ENCODE results near the gene SGMS1. TPM values are rescaled to one million over a fixed set of nuclear protein-coding genes. Genes with fewer than 3 reads are reported as not detected.

The SGMS1 gene
- total and polyA plus RNA-seq, 2 donors (not counting 3 experiments of a cell fraction or from before 2014, with no cell fraction given) = 9.7 to 23.7 TPM

DNA sequence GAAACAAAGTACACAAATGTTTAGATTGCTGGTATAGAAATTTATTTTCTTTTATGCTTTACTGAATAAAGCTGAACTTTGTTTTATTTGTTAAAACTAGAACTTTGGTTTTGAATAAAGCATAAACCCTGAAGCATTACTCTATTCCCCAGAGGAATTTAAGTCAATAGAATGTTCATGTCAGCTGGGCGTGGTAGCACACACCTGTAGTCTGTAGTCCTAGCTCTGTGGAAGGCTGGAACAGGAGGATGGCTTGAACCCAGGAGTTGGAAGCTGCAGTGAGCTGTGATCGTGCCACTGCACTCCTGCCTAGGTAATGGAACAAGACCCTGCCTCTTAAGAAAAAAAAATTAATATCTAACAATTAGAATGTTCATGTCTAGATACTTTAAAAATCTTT lies 233.5 kb downstream of the SGMS1 start:
- intact Hi-C loops (cut with micrococcal nuclease) = no loop called here
- no peak for TF ChIP-seq MAX (IDR thresholded peaks at IDR 0.05; ENCODE audit: insufficient read depth, insufficient read length)
- no peak overlapping the region for H2AFZ ChIP-seq (ENCODE audit: low read depth, low read length)
- H3K4me2 ChIP-seq (ENCODE audit: insufficient read depth, low read length) = no peak overlapping the region
- H3K36me3 ChIP-seq (ENCODE audit: control insufficient read depth in 2 of 2, extremely low read depth in 1 of 2, insufficient read depth in 2 of 2, low read length in 2 of 2) = no peaks in the 10 kb centered on the region
- no peak overlapping the region for H3K9ac ChIP-seq (replicated peaks; ENCODE audit: extremely low read depth, insufficient read depth, low read length)
- H3K4me3 ChIP-seq (replicated peaks in 1 of 3; ENCODE audit: insufficient read depth in 1 of 3, low read depth in 1 of 3, low read length in 3 of 3) = no peak overlapping the region
- dilution Hi-C loops (cut with MboI; ENCODE audit: extremely low pct_ligation_motif_present, low sequenced_read_pairs) = no loop called here
- H3K4me1 ChIP-seq (ENCODE audit: control insufficient read depth, extremely low read depth, insufficient read depth, low read length) = peaks cover 18% of the 10 kb centered on the region
- no peaks in the 10 kb centered on the region for H3K9me1 ChIP-seq (replicated peaks; ENCODE audit: control insufficient read depth, extremely low read depth, insufficient read depth, low read length)
- peaks cover 3% of the 10 kb centered on the region for H4K20me1 ChIP-seq (replicated peaks; ENCODE audit: control insufficient read depth, extremely low read depth, insufficient read depth, low read length)
- ChIA-PET CTCF (no interaction called here), POLR2A (no interaction called here)
- no peaks in the 10 kb centered on the region for H3K27me3 ChIP-seq (ENCODE audit: control insufficient read depth in 2 of 2, insufficient read depth in 2 of 2, low read length in 2 of 2)
- BruUV-seq (replicated peaks) = no TSS peak
- DNase-seq (ENCODE audit: low read depth, low spot score) (no peak), FAIRE-seq (no peak)
- peaks cover 34% of the 10 kb centered on the region for H3K79me2 ChIP-seq (ENCODE audit: control insufficient read depth, insufficient read depth, low read length)
- no peak overlapping the region for H3K27ac ChIP-seq (ENCODE audit: insufficient read depth, low read depth, low read length)
- no peaks in the 10 kb centered on the region for H3K9me3 ChIP-seq (replicated peaks; ENCODE audit: control insufficient read depth, insufficient read depth, low read length)

- no peaks in the 10 kb centered on the region for H3K36me3 ChIP-seq (ENCODE audit: control insufficient read depth in 2 of 2, extremely low read depth in 1 of 2, insufficient read depth in 2 of 2, low read length in 2 of 2)
- no peak overlapping the region for H3K27ac ChIP-seq (ENCODE audit: insufficient read depth, low read depth, low read length)
- no peaks in the 10 kb centered on the region for H3K9me3 ChIP-seq (replicated peaks; ENCODE audit: control insufficient read depth, insufficient read depth, low read length)
- DNase-seq (ENCODE audit: low read depth, low spot score) = no peak
- no peak overlapping the region for H3K4me3 ChIP-seq (replicated peaks in 1 of 3; ENCODE audit: insufficient read depth in 1 of 3, low read depth in 1 of 3, low read length in 3 of 3)
- no peaks in the 10 kb centered on the region for H3K27me3 ChIP-seq (ENCODE audit: control insufficient read depth in 2 of 2, insufficient read depth in 2 of 2, low read length in 2 of 2)
- no peak overlapping the region for H3K4me2 ChIP-seq (ENCODE audit: insufficient read depth, low read length)
- TF ChIP-seq CTCF (IDR thresholded peaks at IDR 0.05; ENCODE audit: extremely low read depth in 1 of 2, insufficient read depth in 1 of 2, low read depth in 1 of 2, low read length in 2 of 2) (no peak), POLR2AphosphoS5 (IDR thresholded peaks at IDR 0.05; ENCODE audit: insufficient read depth, low read depth, low read length) (no peak), FOS (IDR thresholded peaks at IDR 0.05; ENCODE audit: borderline replicate concordance, insufficient read depth, low read length) (no peak), EZH2 (IDR thresholded peaks at IDR 0.05; ENCODE audit: borderline replicate concordance, low read depth, low read length, severe bottlenecking) (no peak), MAX (IDR thresholded peaks at IDR 0.05; ENCODE audit: insufficient read depth, insufficient read length) (no peak), GATA2 (IDR thresholded peaks at IDR 0.05; ENCODE audit: insufficient read depth, insufficient read length, low read depth, low read length) (no peak), MYC (IDR thresholded peaks at IDR 0.05; ENCODE audit: low read depth, low read length) (no peak), JUN (IDR thresholded peaks at IDR 0.05; ENCODE audit: borderline replicate concordance, insufficient read depth, insufficient read length, low read depth) (no peak), POLR2A (IDR thresholded peaks at IDR 0.05; ENCODE audit: low read depth, low read length) (no peak)
- H3K79me2 ChIP-seq (ENCODE audit: control insufficient read depth, insufficient read depth, low read length) = peaks cover 28% of the 10 kb centered on the region
- dilution Hi-C loops (cut with MboI; ENCODE audit: extremely low pct_ligation_motif_present, low sequenced_read_pairs) = no loop called here
- no peaks in the 10 kb centered on the region for H3K9me1 ChIP-seq (replicated peaks; ENCODE audit: control insufficient read depth, extremely low read depth, insufficient read depth, low read length)
- H2AFZ ChIP-seq (ENCODE audit: low read depth, low read length) = no peak overlapping the region
- ChIA-PET CTCF (interaction anchor here (0.8 to 2.2 kb wide), 3 partner anchors 10 to 30 kb away, joined by 3 to 12 read pairs (median 3); no protein-coding TSS in a partner anchor), POLR2A (no interaction called here)
- FAIRE-seq = no peak
- no TSS peak for BruUV-seq (replicated peaks)
- H3K9ac ChIP-seq (replicated peaks; ENCODE audit: extremely low read depth, insufficient read depth, low read length) = no peak overlapping the region
- intact Hi-C loops (cut with micrococcal nuclease) = no loop called here
- H3K4me1 ChIP-seq (ENCODE audit: control insufficient read depth, extremely low read depth, insufficient read depth, low read length) = peaks cover 5% of the 10 kb centered on the region
- H4K20me1 ChIP-seq (replicated peaks; ENCODE audit: control insufficient read depth, extremely low read depth, insufficient read depth, low read length) = peaks cover 3% of the 10 kb centered on the region
These were observed 235.6 kb downstream of the SGMS1 start for GRCh38 chr10:50388181-50388580.

All from endothelial cell of umbilical vein (primary cell).